WTC11 (cell line): ENCODE results near the gene ZFC3H1. TPM values are rescaled to one million over a fixed set of nuclear protein-coding genes. Genes with fewer than 3 reads are reported as not detected.

Source experiments
- PRDM15 ChIP-seq: sonication (generic); formaldehyde crosslinking; IDR thresholded peaks from 2 replicates; pipeline ENCODE4 v1.8.0; 2022; ENCODE audit warnings: missing genetic modification reagents
- SMAD3 ChIP-seq: sonication (generic); formaldehyde crosslinking; IDR thresholded peaks from 2 replicates; pipeline ENCODE4 v1.8.0; 2022; ENCODE audit warnings: missing genetic modification reagents, mild to moderate bottlenecking, borderline replicate concordance
- TEAD4 ChIP-seq: sonication (generic); formaldehyde crosslinking; IDR thresholded peaks from 2 replicates; pipeline ENCODE4 v1.8.0; 2022; ENCODE audit warnings: mild to moderate bottlenecking, missing genetic modification reagents
- total RNA-seq: library from RNA; stranded (reverse); gene quantifications from 3 replicates; pipeline ENCODE4 v1.2.3, GENCODE V29; 2021

Gene ZFC3H1
- total RNA-seq, 1 experiment from 2014 or later: 33.9 TPM

DNA sequence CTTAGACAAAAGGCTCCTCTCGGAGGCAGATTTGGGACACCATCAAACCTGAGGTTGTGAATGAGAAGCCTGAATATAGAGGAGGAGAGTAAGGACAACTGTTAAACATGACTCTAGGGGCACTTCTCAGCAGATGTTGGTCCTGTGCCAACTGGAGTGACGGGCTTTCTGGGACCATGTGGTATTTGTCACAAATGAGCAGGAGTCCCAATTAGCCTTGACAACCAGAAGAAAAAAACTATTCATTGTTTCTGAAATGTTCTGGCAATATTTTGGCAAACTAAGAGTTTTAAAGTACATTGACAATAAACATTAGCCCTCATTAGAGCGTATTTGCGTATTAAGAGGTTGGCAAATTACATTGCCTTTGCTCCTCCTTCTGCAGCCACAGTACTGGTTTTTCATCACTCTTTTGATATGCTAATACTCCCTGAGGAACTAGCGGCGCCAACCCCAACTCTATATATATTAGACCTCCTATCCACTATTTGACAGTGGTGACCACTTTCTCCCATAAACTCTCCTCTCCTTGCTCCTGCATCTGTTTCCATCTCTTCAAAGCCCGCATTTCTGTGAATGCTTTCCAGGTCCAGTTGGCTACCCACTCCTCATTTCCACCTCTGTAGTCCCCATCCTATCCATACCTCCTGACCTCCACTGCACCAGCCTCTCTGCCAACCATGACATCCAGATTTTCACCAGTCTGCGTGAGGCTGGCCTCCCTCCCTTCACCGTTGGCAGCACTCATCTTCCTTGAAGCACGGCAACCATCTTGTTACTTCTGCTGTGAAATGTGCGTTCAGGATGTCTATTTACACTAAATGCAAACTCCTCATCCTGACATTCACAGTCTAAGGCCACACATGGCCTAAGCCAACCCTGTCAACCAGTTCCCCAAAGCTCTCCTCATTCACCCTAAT lies 100.7 kb downstream of the ZFC3H1 start (continued):
- no peak for TF ChIP-seq PRDM15 (CRISPR knock-in tag)
- no peak for TF ChIP-seq TEAD4 (CRISPR knock-in tag)
- no peak for TF ChIP-seq SMAD3 (CRISPR knock-in tag)

Other genes starting within 250 kb of the ZFC3H1 start
- 0.09 to 0.55 TPM (median 0.17 TPM) in 3 replicates for gene LGR5, start 224.1 kb downstream of the ZFC3H1 start, total RNA-seq
- 6.4 to 9.0 TPM (median 8.3 TPM) in 3 replicates for gene THAP2, start 453 bp upstream of the ZFC3H1 start, total RNA-seq
- 10.7 to 15.6 TPM (median 11.7 TPM) in 3 replicates for gene TMEM19, start 22.2 kb upstream of the ZFC3H1 start, total RNA-seq
- 32.6 to 35.8 TPM (median 33.6 TPM) in 3 replicates for gene RAB21, start 91.0 kb upstream of the ZFC3H1 start, total RNA-seq
- gene TBC1D15, start 175.9 kb upstream of the ZFC3H1 start, total RNA-seq: 34.8 to 37.8 TPM (median 36.8 TPM) in 3 replicates